ENCODE data around the gene FBLN7.

Gene FBLN7

DNA sequence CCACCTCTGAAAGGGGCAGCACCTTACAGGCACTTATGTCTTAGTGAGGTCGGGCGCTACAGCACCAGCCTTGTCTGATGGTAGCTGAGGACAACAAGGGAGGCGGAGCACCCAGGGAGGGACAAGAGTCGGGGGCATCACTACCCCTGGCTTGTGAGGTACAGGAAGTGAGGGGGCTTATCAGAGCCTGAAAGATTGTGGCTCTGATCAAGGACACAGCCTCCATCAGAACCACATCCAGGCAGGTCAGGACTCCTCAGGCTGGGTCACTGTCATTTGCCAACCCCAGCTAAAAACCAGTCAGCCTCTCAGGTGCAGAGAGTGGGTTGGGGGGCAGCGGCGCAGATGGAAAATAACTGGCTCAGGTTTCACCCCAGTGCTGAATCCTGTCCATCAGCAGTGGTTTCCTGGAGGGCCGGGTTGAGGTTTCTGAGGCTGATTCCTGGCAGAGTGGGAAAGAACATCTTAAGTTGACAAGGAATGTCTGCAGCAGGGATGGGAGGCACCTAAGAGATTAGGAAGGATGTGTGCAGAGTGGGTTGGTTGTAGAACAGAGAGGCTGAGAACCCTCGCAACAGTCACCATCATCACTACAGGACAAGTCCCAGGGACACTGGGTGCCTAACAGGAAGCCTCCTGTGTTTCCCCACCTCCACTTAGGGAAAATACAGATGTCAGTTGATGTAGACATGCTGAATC is 45.3 kb downstream of the FBLN7 start:
- TF ChIP-seq SIN3A (IDR thresholded peaks at IDR 0.05; ENCODE audit: borderline replicate concordance, insufficient read depth, low read length) (no peak), TAF1 (IDR thresholded peaks at IDR 0.05; ENCODE audit: borderline replicate concordance, insufficient read depth, low read length) (no peak)

DNA sequence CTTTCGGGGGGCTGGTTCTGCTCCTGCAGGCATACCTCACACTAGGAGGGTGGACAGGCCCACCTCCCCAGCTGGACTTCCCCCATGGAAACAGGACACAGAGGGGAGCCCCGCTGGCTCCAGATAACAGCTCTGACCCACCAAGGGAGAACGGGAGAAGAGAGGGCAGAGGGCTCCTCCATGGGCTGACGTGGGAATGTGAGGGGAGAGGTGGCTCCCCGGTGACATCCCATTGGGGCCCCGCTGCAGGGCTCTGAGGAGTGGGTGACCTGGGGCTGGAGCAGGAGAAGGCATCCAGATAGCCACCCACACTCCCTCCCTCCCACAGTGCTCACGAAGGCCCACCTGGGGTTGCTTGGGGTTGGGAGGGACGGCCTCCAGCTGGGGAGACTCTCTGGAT is 45.9 kb downstream of the FBLN7 start:
- no peak for TF ChIP-seq POLR2AphosphoS5 (IDR thresholded peaks at IDR 0.05; ENCODE audit: low read depth, low read length)
- no peak for TF ChIP-seq SIN3A (IDR thresholded peaks at IDR 0.05; ENCODE audit: borderline replicate concordance, insufficient read depth, low read length)
- TF ChIP-seq TAF1 (IDR thresholded peaks at IDR 0.05; ENCODE audit: borderline replicate concordance, insufficient read depth, low read length): no peak
- TF ChIP-seq FOXP2 (optimal IDR thresholded peaks at IDR 0.05; ENCODE audit: borderline replicate concordance, extremely low read depth, extremely low read length, insufficient read depth): no peak
- TF ChIP-seq, protein P1, sequence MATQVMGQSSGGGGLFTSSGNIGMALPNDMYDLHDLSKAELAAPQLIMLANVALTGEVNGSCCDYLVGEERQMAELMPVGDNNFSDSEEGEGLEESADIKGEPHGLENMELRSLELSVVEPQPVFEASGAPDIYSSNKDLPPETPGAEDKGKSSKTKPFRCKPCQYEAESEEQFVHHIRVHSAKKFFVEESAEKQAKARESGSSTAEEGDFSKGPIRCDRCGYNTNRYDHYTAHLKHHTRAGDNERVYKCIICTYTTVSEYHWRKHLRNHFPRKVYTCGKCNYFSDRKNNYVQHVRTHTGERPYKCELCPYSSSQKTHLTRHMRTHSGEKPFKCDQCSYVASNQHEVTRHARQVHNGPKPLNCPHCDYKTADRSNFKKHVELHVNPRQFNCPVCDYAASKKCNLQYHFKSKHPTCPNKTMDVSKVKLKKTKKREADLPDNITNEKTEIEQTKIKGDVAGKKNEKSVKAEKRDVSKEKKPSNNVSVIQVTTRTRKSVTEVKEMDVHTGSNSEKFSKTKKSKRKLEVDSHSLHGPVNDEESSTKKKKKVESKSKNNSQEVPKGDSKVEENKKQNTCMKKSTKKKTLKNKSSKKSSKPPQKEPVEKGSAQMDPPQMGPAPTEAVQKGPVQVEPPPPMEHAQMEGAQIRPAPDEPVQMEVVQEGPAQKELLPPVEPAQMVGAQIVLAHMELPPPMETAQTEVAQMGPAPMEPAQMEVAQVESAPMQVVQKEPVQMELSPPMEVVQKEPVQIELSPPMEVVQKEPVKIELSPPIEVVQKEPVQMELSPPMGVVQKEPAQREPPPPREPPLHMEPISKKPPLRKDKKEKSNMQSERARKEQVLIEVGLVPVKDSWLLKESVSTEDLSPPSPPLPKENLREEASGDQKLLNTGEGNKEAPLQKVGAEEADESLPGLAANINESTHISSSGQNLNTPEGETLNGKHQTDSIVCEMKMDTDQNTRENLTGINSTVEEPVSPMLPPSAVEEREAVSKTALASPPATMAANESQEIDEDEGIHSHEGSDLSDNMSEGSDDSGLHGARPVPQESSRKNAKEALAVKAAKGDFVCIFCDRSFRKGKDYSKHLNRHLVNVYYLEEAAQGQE (IDR thresholded peaks at IDR 0.05; ENCODE audit: insufficient read depth in 1 of 2, low read depth in 2 of 2, low read length in 2 of 2): no peak

DNA sequence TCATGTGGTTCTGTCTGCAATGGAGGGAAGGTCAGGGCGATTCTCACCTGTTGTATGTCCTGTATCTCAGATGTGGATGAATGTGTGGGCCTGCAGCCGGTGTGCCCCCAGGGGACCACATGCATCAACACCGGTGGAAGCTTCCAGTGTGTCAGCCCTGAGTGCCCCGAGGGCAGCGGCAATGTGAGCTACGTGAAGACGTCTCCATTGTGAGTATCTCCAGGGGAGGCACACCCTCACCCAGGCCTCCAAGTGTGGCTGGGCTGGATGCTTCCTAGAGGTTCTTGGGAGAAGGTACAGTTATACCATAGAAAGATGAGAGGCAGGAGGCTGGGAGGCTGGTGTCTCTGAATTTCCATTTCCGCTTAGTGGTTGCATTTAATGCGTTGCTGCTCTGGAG is 46.9 kb downstream of the FBLN7 start:
- TF ChIP-seq SIN3A (IDR thresholded peaks at IDR 0.05; ENCODE audit: borderline replicate concordance, insufficient read depth, low read length) (no peak), POLR2AphosphoS5 (IDR thresholded peaks at IDR 0.05; ENCODE audit: low read depth, low read length) (no peak), FOXP2 (optimal IDR thresholded peaks at IDR 0.05; ENCODE audit: borderline replicate concordance, extremely low read depth, extremely low read length, insufficient read depth) (no peak), TAF1 (IDR thresholded peaks at IDR 0.05; ENCODE audit: borderline replicate concordance, insufficient read depth, low read length) (no peak)
- TF ChIP-seq, protein P1 (IDR thresholded peaks at IDR 0.05; ENCODE audit: insufficient read depth in 1 of 2, low read depth in 2 of 2, low read length in 2 of 2): no peak

DNA sequence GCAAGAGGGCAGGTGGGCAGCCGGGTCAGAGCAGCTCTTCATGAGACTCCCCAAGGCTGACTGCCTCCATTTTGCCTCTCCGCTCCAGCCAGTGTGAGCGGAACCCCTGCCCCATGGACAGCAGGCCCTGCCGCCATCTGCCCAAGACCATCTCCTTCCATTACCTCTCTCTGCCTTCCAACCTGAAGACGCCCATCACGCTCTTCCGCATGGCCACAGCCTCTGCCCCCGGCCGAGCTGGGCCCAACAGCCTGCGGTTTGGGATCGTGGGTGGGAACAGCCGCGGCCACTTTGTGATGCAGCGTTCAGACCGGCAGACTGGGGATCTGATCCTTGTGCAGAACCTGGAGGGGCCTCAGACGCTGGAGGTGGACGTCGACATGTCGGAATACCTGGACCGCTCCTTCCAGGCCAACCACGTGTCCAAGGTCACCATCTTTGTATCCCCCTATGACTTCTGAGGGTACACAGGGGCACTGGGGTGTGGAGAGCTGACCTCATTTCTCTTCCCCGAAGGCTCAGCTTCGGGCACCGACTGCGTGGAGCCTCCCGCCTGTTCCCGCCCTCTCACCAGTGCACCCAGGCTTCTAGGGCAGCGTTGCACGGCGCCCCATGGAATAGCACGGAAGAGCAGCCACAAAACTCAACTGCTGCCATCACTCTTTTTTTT is 49.0 kb downstream of the FBLN7 start:
- TF ChIP-seq TAF1 (IDR thresholded peaks at IDR 0.05; ENCODE audit: borderline replicate concordance, insufficient read depth, low read length): no peak
- TF ChIP-seq POLR2AphosphoS5 (IDR thresholded peaks at IDR 0.05; ENCODE audit: low read depth, low read length): no peak
- no peak for TF ChIP-seq FOXP2 (optimal IDR thresholded peaks at IDR 0.05; ENCODE audit: borderline replicate concordance, extremely low read depth, extremely low read length, insufficient read depth)

DNA sequence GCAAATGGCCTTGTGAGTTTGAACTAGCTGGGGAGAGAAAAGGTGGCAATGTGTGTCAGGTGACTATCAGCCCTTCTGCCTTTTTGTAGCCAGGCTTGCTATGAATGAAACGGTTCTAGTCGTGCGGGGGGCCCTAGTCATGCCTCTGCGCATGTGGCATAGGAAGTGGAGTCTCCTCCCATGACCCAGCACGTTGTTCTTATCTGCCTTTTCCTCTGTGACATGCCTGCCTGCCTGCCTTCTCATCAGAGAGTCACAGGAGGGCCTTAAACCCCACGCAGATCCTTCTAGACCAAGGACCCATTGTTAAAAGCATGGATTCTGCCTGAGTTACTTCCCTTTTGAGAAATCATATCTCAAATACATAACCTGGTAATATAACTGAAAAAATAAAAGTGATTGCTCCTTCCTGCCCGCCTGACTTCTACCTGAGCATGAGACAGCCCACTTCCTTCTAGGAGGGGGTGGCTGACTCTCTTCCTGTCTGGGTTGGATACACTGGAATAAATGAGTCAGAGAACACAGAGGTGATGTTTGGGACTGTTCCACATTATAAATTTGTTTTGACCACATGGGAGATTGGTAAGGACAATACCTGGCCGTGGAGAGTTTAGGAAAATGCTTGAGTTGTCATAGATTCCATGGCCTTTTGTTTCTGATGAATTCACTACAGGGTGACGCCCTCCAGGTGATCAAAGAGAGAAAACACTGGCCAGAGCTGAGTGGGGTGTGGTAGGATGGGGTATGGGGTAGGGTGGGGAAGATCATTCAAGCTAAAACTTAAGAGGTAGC is 49.8 kb downstream of the FBLN7 start:
- TF ChIP-seq SIN3A (IDR thresholded peaks at IDR 0.05; ENCODE audit: borderline replicate concordance, insufficient read depth, low read length) (no peak), FOXP2 (optimal IDR thresholded peaks at IDR 0.05; ENCODE audit: borderline replicate concordance, extremely low read depth, extremely low read length, insufficient read depth) (no peak), POLR2AphosphoS5 (IDR thresholded peaks at IDR 0.05; ENCODE audit: low read depth, low read length) (no peak)
- TF ChIP-seq, protein P1 (IDR thresholded peaks at IDR 0.05; ENCODE audit: insufficient read depth in 1 of 2, low read depth in 2 of 2, low read length in 2 of 2): no peak
